ENCODE data around the gene SLC25A34.

- TF ChIP-seq TAF1 (IDR thresholded peaks at IDR 0.05; ENCODE audit: low read depth, low read length) (no peak), POLR2AphosphoS5 (IDR thresholded peaks at IDR 0.05; ENCODE audit: low read depth, low read length) (no peak), PAX5 (IDR thresholded peaks at IDR 0.05; ENCODE audit: insufficient read depth, low read length, severe bottlenecking) (no peak), SPI1 (IDR thresholded peaks at IDR 0.05; ENCODE audit: low read depth, low read length) (no peak), POLR2A (IDR thresholded peaks at IDR 0.05; ENCODE audit: low read depth, low read length) (no peak), POU2F2 (IDR thresholded peaks at IDR 0.05; ENCODE audit: low read depth, low read length) (no peak)
These were observed 21.5 kb upstream of the SLC25A34 start for GRCh38 chr1:15714406-15715136.
